ENCODE measurements around the gene ORAI2. TPM values are rescaled to one million over a fixed set of nuclear protein-coding genes. Genes with fewer than 3 reads are reported as not detected.
"Not testable (repeated sequence)": the region's sequence is repeated elsewhere in the genome, so short reads cannot be mapped to it uniquely, and the experiment has no call there.

The ORAI2 gene
- total RNA-seq, 2 donors from 2014 or later: 33.4 to 37.6 TPM

DNA sequence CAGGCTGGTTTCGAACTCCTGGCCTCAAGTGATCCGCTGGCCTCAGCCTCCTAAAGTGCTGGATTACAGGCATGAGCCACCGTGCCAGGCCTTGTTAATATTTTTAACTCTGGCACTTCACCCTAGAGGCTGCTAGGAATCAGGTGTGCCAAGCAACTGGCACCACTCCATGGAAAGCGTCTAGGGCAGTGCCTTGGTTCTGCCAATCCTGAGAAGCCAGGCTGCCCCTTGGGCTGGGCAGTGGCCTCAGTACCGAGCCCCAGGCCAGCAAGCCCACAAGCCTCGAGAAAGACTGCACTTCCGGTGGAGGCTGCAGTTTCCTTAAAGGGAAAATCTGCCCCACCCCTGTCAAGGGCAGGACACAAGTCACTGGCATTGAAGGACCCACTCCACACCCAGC lies 19.9 kb downstream of the ORAI2 start:
- no peak for TF ChIP-seq CTCF (IDR thresholded peaks at IDR 0.05)
- no peaks in the 10 kb centered on the region for H3K27me3 ChIP-seq (replicated peaks; ENCODE audit: insufficient read depth)
- peak overlapping the region; percentile 20 to 39 for H3K27ac ChIP-seq
- peaks cover 0 to 5% of the 10 kb centered on the region in 2 donors for H3K4me1 ChIP-seq (ENCODE audit: control insufficient read depth in 1 of 2, low read depth in 2 of 2)
- no peak for DNase-seq (ENCODE audit: low spot score)
- peaks cover 15% of the 10 kb centered on the region for H3K36me3 ChIP-seq
- H3K9me3 ChIP-seq: no peaks in the 10 kb centered on the region
- ATAC-seq (ENCODE audit: insufficient number of reproducible peaks, low FRiP score, low read depth): no peak
- H3K4me3 ChIP-seq: no peak overlapping the region

DNA sequence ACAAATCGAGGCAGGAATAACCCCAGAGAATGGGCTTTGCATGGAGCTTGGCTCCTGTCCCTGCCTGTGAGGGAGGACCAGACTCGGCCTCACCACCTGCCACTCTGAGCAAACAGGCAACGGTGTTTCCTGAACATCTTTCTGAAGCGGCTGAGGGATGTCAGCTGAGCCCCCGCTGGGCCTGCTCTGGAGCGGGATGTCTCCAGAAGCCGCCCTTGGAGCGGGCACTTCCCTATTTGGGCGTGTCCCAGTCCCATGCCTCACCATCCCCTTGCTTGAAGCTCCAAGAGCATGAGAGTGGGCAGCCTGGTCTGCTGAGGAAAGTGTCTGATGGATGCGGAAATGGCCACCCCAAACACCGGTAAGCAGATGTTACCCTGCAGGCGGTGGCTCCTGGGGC lies 21.1 kb downstream of the ORAI2 start:
- H3K27ac ChIP-seq: no peak overlapping the region
- no peaks in the 10 kb centered on the region for H3K9me3 ChIP-seq
- no peak for TF ChIP-seq CTCF (IDR thresholded peaks at IDR 0.05)
- ATAC-seq (ENCODE audit: insufficient number of reproducible peaks, low FRiP score, low read depth) (no peak), DNase-seq (ENCODE audit: low spot score) (no peak)
- peaks cover 18% of the 10 kb centered on the region for H3K36me3 ChIP-seq
- H3K27me3 ChIP-seq (replicated peaks; ENCODE audit: insufficient read depth): no peaks in the 10 kb centered on the region
- H3K4me1 ChIP-seq (ENCODE audit: control insufficient read depth in 1 of 2, low read depth in 2 of 2): peaks cover 0 to 5% of the 10 kb centered on the region in 2 donors
- no peak overlapping the region for H3K4me3 ChIP-seq

GRCh38 chr7:102454932-102455331 lies 21.6 kb downstream of the ORAI2 start:
- H3K9me3 ChIP-seq; H3K27ac ChIP-seq; H3K4me1 ChIP-seq (ENCODE audit: control insufficient read depth in 1 of 2, low read depth in 2 of 2); DNase-seq (ENCODE audit: low spot score); ATAC-seq (ENCODE audit: insufficient number of reproducible peaks, low FRiP score, low read depth); H3K4me3 ChIP-seq; H3K27me3 ChIP-seq (replicated peaks; ENCODE audit: insufficient read depth): not testable (repeated sequence)
- peaks cover 18% of the 10 kb centered on the region for H3K36me3 ChIP-seq

DNA sequence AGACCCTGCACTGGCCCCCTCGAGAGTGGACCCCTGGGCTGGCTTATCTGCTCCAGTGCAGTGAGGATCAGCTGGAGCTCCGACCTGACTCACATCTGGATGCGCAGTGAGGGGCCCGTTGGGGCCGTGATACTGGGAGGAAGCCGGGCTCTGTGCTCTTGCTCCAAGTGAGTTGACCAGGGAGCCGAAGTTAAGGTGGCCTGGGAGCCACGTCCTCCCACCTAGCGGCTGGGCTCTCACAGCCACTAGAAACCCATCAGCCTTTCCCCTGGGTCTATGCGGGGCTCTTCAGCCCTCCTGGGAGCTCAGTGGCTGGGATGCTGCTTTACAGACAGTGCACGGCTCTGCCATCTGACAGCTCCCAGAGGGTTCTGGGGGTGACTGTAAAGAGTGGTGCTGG lies 22.2 kb downstream of the ORAI2 start:
- DNase-seq (ENCODE audit: low spot score): no peak
- H3K27ac ChIP-seq: no peak overlapping the region
- no peak for ATAC-seq (ENCODE audit: insufficient number of reproducible peaks, low FRiP score, low read depth)
- no peaks in the 10 kb centered on the region for H3K9me3 ChIP-seq
- H3K27me3 ChIP-seq (replicated peaks; ENCODE audit: insufficient read depth): no peaks in the 10 kb centered on the region
- peaks cover 0 to 5% of the 10 kb centered on the region in 2 donors for H3K4me1 ChIP-seq (ENCODE audit: control insufficient read depth in 1 of 2, low read depth in 2 of 2)
- TF ChIP-seq CTCF (IDR thresholded peaks at IDR 0.05): no peak
- peaks cover 18% of the 10 kb centered on the region for H3K36me3 ChIP-seq
- no peak overlapping the region for H3K4me3 ChIP-seq

- H3K27ac ChIP-seq: no peak overlapping the region
- peaks cover 18% of the 10 kb centered on the region for H3K36me3 ChIP-seq
- DNase-seq (ENCODE audit: low spot score) (no peak), ATAC-seq (ENCODE audit: insufficient number of reproducible peaks, low FRiP score, low read depth) (no peak)
- H3K27me3 ChIP-seq (replicated peaks; ENCODE audit: insufficient read depth): no peaks in the 10 kb centered on the region
- H3K9me3 ChIP-seq: no peaks in the 10 kb centered on the region
- H3K4me1 ChIP-seq (ENCODE audit: control insufficient read depth in 1 of 2, low read depth in 2 of 2): peaks cover 0 to 5% of the 10 kb centered on the region in 2 donors
- no peak overlapping the region for H3K4me3 ChIP-seq
- no peak for TF ChIP-seq CTCF (IDR thresholded peaks at IDR 0.05)
Observed at GRCh38 chr7:102456327-102456726, 23.0 kb downstream of the ORAI2 start.

- Histone ChIP-seq H3K4me3 (no peak overlapping the region), H3K9me3 (no peaks in the 10 kb centered on the region), H3K27me3 (replicated peaks; ENCODE audit: insufficient read depth) (no peaks in the 10 kb centered on the region), H3K4me1 (ENCODE audit: control insufficient read depth in 1 of 2, low read depth in 2 of 2) (peaks cover 0 to 6% of the 10 kb centered on the region in 2 donors), H3K36me3 (peaks cover 20% of the 10 kb centered on the region), H3K27ac (no peak overlapping the region)
- TF ChIP-seq CTCF (IDR thresholded peaks at IDR 0.05): no peak
- DNase-seq (ENCODE audit: low spot score): no peak
- ATAC-seq (ENCODE audit: insufficient number of reproducible peaks, low FRiP score, low read depth): no peak
Observed at GRCh38 chr7:102457352-102457924, 24.1 kb downstream of the ORAI2 start.
